HEK293 (cell line): Measurements from ENCODE around the gene ATXN7.

Experiments
- CTCF ChIA-PET: fragments of 350-600 bp; formaldehyde crosslinking; extraction: SDS; loops from one replicate; lab custom pipeline; 2021; ENCODE audit warnings: antibody characterized with exemption; lab: Yijun Ruan, JAX
- POLR2A ChIA-PET: fragments of 300-600 bp; formaldehyde crosslinking; extraction: SDS; loops from one replicate; lab custom pipeline; 2020; ENCODE audit warnings: antibody characterized with exemption, inconsistent platforms; lab: Yijun Ruan, JAX
- H3K27ac ChIP-seq: fragments of 200-500 bp; sonication (Bioruptor generic); 2 replicates; pipeline ENCODE4 v1.5.1; 2014; ENCODE audit warnings: low read depth, low read length, control low read depth, inconsistent platforms; ENCODE audit errors: extremely low read depth
- H3K36me3 ChIP-seq, 2 experiments: fragments of 200-500 bp in 1 of 2; sonication (Bioruptor generic) in 1 of 2; 1 replicate in 1 of 2; 2 replicates in 1 of 2; pipeline ENCODE4 v1.5.1; 2014 to 2017; ENCODE audit warnings: inconsistent platforms in 2 of 2, low read length in 2 of 2; ENCODE audit not compliant: control insufficient read depth in 2 of 2, insufficient read depth in 1 of 2
- H3K4me1 ChIP-seq: fragments of 200-500 bp; sonication (Bioruptor generic); 2 replicates; pipeline ENCODE4 v1.5.1; 2014; ENCODE audit warnings: mild to moderate bottlenecking, low read length, inconsistent platforms; ENCODE audit not compliant: control insufficient read depth, insufficient read depth
- H3K4me3 ChIP-seq: 2 replicates; pipeline ENCODE4 v1.5.1; 2011; ENCODE audit warnings: low read depth, mild to moderate bottlenecking, control low read depth, low read length, moderate library complexity
- H3K9me3 ChIP-seq: fragments of 200-500 bp; sonication (Bioruptor generic); 2 replicates; pipeline ENCODE4 v1.5.1; 2014; ENCODE audit warnings: low read depth, low read length, inconsistent platforms; ENCODE audit not compliant: control insufficient read depth, insufficient read depth
- BCL11A ChIP-seq: fragments of 450-650 bp; formaldehyde crosslinking; IDR thresholded peaks from 2 replicates; pipeline ENCODE4 v1.5.1; 2016; ENCODE audit warnings: low read depth, missing biosample characterization, missing genetic modification characterization
- GFI1B ChIP-seq: fragments of 450-650 bp; formaldehyde crosslinking; IDR thresholded peaks from 2 replicates; pipeline ENCODE4 v1.5.1; 2016; ENCODE audit warnings: missing biosample characterization, missing genetic modification characterization
- KLF1 ChIP-seq: fragments of 450-650 bp; formaldehyde crosslinking; IDR thresholded peaks from 2 replicates; pipeline ENCODE4 v1.5.1; 2016; ENCODE audit warnings: missing biosample characterization, missing genetic modification characterization
- WT1 ChIP-seq: fragments of 450-650 bp; formaldehyde crosslinking; IDR thresholded peaks from 2 replicates; pipeline ENCODE4 v1.5.1; 2016; ENCODE audit warnings: missing biosample characterization, missing genetic modification characterization
- YY2 ChIP-seq: fragments of 450-650 bp; formaldehyde crosslinking; IDR thresholded peaks from 2 replicates; pipeline ENCODE4 v1.5.1; 2016; ENCODE audit warnings: missing biosample characterization, missing genetic modification characterization
- ZBTB11 ChIP-seq: fragments of 450-650 bp; formaldehyde crosslinking; conservative IDR thresholded peaks from 2 replicates; pipeline ENCODE4 v1.5.1; 2016; ENCODE audit warnings: low read depth, missing biosample characterization, missing genetic modification characterization
- ZBTB21 ChIP-seq: fragments of 450-650 bp; formaldehyde crosslinking; IDR thresholded peaks from 2 replicates; pipeline ENCODE4 v1.5.1; 2017; ENCODE audit warnings: missing biosample characterization, missing genetic modification characterization
- ZBTB7A ChIP-seq: fragments of 450-650 bp; formaldehyde crosslinking; IDR thresholded peaks from 2 replicates; pipeline ENCODE4 v1.5.1; 2016; ENCODE audit warnings: low read depth, missing biosample characterization, missing genetic modification characterization
- ZIC2 ChIP-seq: fragments of 450-650 bp; formaldehyde crosslinking; IDR thresholded peaks from 2 replicates; pipeline ENCODE4 v1.5.1; 2016; ENCODE audit warnings: missing biosample characterization, missing genetic modification characterization
- ZNF138 ChIP-seq: fragments of 450-650 bp; formaldehyde crosslinking; IDR thresholded peaks from 2 replicates; pipeline ENCODE4 v1.5.1; 2016; ENCODE audit warnings: missing biosample characterization, missing genetic modification characterization, borderline replicate concordance
- ZNF175 ChIP-seq: fragments of 450-650 bp; formaldehyde crosslinking; IDR thresholded peaks from 2 replicates; pipeline ENCODE4 v1.5.1; 2016; ENCODE audit warnings: missing biosample characterization, missing genetic modification characterization
- ZNF19 ChIP-seq: fragments of 450-650 bp; formaldehyde crosslinking; IDR thresholded peaks from 2 replicates; pipeline ENCODE4; 2016; ENCODE audit warnings: missing biosample characterization, missing genetic modification characterization, low read depth
- ZNF211 ChIP-seq: fragments of 450-650 bp; formaldehyde crosslinking; IDR thresholded peaks from 2 replicates; pipeline ENCODE4 v1.5.1; 2016; ENCODE audit warnings: low read depth, missing biosample characterization, missing genetic modification characterization
- ZNF223 ChIP-seq: fragments of 450-650 bp; formaldehyde crosslinking; IDR thresholded peaks from 2 replicates; pipeline ENCODE4 v1.5.1; 2016; ENCODE audit warnings: missing biosample characterization, missing genetic modification characterization
- ZNF26 ChIP-seq: fragments of 450-650 bp; formaldehyde crosslinking; IDR thresholded peaks from 2 replicates; pipeline ENCODE4 v1.5.1; 2016; ENCODE audit warnings: missing biosample characterization, missing genetic modification characterization
- ZNF335 ChIP-seq: fragments of 450-650 bp; formaldehyde crosslinking; conservative IDR thresholded peaks from 2 replicates; pipeline ENCODE4 v1.5.1; 2016; ENCODE audit warnings: missing biosample characterization, missing genetic modification characterization
- ZNF398 ChIP-seq: fragments of 450-650 bp; formaldehyde crosslinking; IDR thresholded peaks from 2 replicates; pipeline ENCODE4 v1.5.1; 2017; ENCODE audit warnings: missing biosample characterization, missing genetic modification characterization
- ZNF514 ChIP-seq: fragments of 450-650 bp; formaldehyde crosslinking; IDR thresholded peaks from 2 replicates; pipeline ENCODE4 v1.5.1; 2016; ENCODE audit warnings: missing biosample characterization, missing genetic modification characterization
- ZNF529 ChIP-seq: fragments of 450-650 bp; formaldehyde crosslinking; IDR thresholded peaks from 2 replicates; pipeline ENCODE4 v1.5.1; 2017; ENCODE audit warnings: missing genetic modification characterization, missing biosample characterization; ENCODE audit not compliant: insufficient replicate concordance
- ZNF549 ChIP-seq: fragments of 450-650 bp; IDR thresholded peaks from 2 replicates; pipeline ENCODE4 v1.5.1; 2018; ENCODE audit warnings: missing biosample characterization, missing genetic modification characterization, mild to moderate bottlenecking, inconsistent platforms, moderate library complexity
- ZNF561 ChIP-seq: fragments of 450-650 bp; IDR thresholded peaks from 2 replicates; pipeline ENCODE4 v1.5.1; 2018; ENCODE audit warnings: missing biosample characterization, missing genetic modification characterization, borderline replicate concordance
- ZNF624 ChIP-seq: fragments of 450-650 bp; formaldehyde crosslinking; IDR thresholded peaks from 2 replicates; pipeline ENCODE4 v1.5.1; 2017; ENCODE audit warnings: missing biosample characterization, missing genetic modification characterization
- ZNF654 ChIP-seq: fragments of 450-650 bp; formaldehyde crosslinking; IDR thresholded peaks from 2 replicates; pipeline ENCODE4 v1.5.1; 2016; ENCODE audit warnings: low read depth, missing biosample characterization, missing genetic modification characterization
- ZNF704 ChIP-seq: fragments of 450-650 bp; formaldehyde crosslinking; IDR thresholded peaks from 2 replicates; pipeline ENCODE4 v1.5.1; 2016; ENCODE audit warnings: missing biosample characterization, missing genetic modification characterization
- ZNF747 ChIP-seq: fragments of 450-650 bp; formaldehyde crosslinking; IDR thresholded peaks from 2 replicates; pipeline ENCODE4 v1.5.1; 2016; ENCODE audit warnings: missing biosample characterization, missing genetic modification characterization
- ZNF792 ChIP-seq: fragments of 450-650 bp; formaldehyde crosslinking; IDR thresholded peaks from 2 replicates; pipeline ENCODE4 v1.5.1; 2016; ENCODE audit warnings: missing biosample characterization, missing genetic modification characterization
- ZSCAN4 ChIP-seq: fragments of 450-650 bp; formaldehyde crosslinking; IDR thresholded peaks from 2 replicates; pipeline ENCODE4 v1.5.1; 2017; ENCODE audit warnings: missing biosample characterization, missing genetic modification characterization

ATXN7 gene

GRCh38 chr3:64002233-64002632 lies 138.6 kb downstream of the ATXN7 start:
- H3K27ac ChIP-seq: no peak overlapping the region
- CTCF ChIA-PET: interaction anchor here (1.7 kb wide), 1 partner anchor 8 kb away, joined by 8 read pairs; no protein-coding TSS in a partner anchor
- POLR2A ChIA-PET: no interaction called here
- TF ChIP-seq ZNF335 (tag by site-specific recombination) (no peak), ZNF747 (tag by site-specific recombination) (no peak), ZNF514 (tag by site-specific recombination) (no peak), GFI1B (tag by site-specific recombination) (no peak), ZNF561 (tag by site-specific recombination) (no peak), BCL11A (tag by site-specific recombination) (no peak), ZBTB7A (tag by site-specific recombination) (no peak), ZNF398 (tag by site-specific recombination) (no peak), ZNF211 (tag by site-specific recombination) (no peak), ZNF19 (tag by site-specific recombination) (no peak), ZIC2 (tag by site-specific recombination) (no peak), ZNF549 (tag by site-specific recombination) (no peak), ZNF792 (tag by site-specific recombination) (no peak), ZBTB21 (no peak), ZNF529 (no peak), YY2 (tag by site-specific recombination) (no peak), ZNF704 (no peak), ZNF624 (tag by site-specific recombination) (no peak)
- TF ChIP-seq, all 188 proteins: peak for 0
- Histone ChIP-seq H3K9me3 (no peaks in the 10 kb centered on the region), H3K36me3 (peaks cover 10 to 74% of the 10 kb centered on the region in 2 experiments; a peak in 2 of 3 replicates), H3K4me1 (peaks cover 2% of the 10 kb centered on the region; the same call in 1 of the 2 replicates), H3K4me3 (no peak overlapping the region)

- no peak overlapping the region for H3K27ac ChIP-seq
- H3K4me1 ChIP-seq: peaks cover 2% of the 10 kb centered on the region; the same call in 1 of the 2 replicates
- ChIA-PET CTCF (interaction anchor here (1.7 kb wide), 1 partner anchor 9 kb away, joined by 8 read pairs; no protein-coding TSS in a partner anchor), POLR2A (interaction anchor here (0.7 kb wide), 1 partner anchor 9 kb away, joined by 4 read pairs; no protein-coding TSS in a partner anchor)
- H3K4me3 ChIP-seq: no peak overlapping the region
- peaks cover 10 to 76% of the 10 kb centered on the region in 2 experiments; a peak in 2 of 3 replicates for H3K36me3 ChIP-seq
- TF ChIP-seq ZNF654 (tag by site-specific recombination) (no peak), ZNF175 (no peak), ZNF138 (tag by site-specific recombination) (no peak), ZBTB11 (no peak), ZNF26 (tag by site-specific recombination) (no peak), KLF1 (tag by site-specific recombination) (no peak), ZNF223 (tag by site-specific recombination) (no peak), ZSCAN4 (tag by site-specific recombination) (no peak), WT1 (tag by site-specific recombination) (no peak), ZNF704 (no peak)
- no peaks in the 10 kb centered on the region for H3K9me3 ChIP-seq
These were observed 139.9 kb downstream of the ATXN7 start for GRCh38 chr3:64003589-64003988.
